ENCODE data around the gene PMFBP1.

The PMFBP1 gene

GRCh38 chr16:72197545-72197944, 25.6 kb upstream of the PMFBP1 start:
- DNase-seq (ENCODE audit: low read depth): no peak
- no peak overlapping the region for H3K4me3 ChIP-seq (ENCODE audit: low read depth, low read length)
- TF ChIP-seq MYC (IDR thresholded peaks at IDR 0.05; ENCODE audit: low read depth, low read length) (no peak), CTCF (IDR thresholded peaks at IDR 0.05; ENCODE audit: low read depth, low read length) (no peak), POLR2A (IDR thresholded peaks at IDR 0.05; ENCODE audit: extremely low read depth, insufficient read length) (no peak), MAX (IDR thresholded peaks at IDR 0.05; ENCODE audit: low read depth, low read length) (no peak)

- DNase-seq (ENCODE audit: low read depth): no peak
- no peak for TF ChIP-seq POLR2A (IDR thresholded peaks at IDR 0.05; ENCODE audit: extremely low read depth, insufficient read length)
- no peak for TF ChIP-seq MYC (IDR thresholded peaks at IDR 0.05; ENCODE audit: low read depth, low read length)
- no peak for TF ChIP-seq CTCF (IDR thresholded peaks at IDR 0.05; ENCODE audit: low read depth, low read length)
- TF ChIP-seq MAX (IDR thresholded peaks at IDR 0.05; ENCODE audit: low read depth, low read length): no peak
- no peak overlapping the region for H3K4me3 ChIP-seq (ENCODE audit: low read depth, low read length)
Measured at GRCh38 chr16:72195609-72196008, 23.7 kb upstream of the PMFBP1 start.

- TF ChIP-seq CTCF (IDR thresholded peaks at IDR 0.05; ENCODE audit: low read depth, low read length) (no peak), MAX (IDR thresholded peaks at IDR 0.05; ENCODE audit: low read depth, low read length) (no peak), MYC (IDR thresholded peaks at IDR 0.05; ENCODE audit: low read depth, low read length) (no peak), POLR2A (IDR thresholded peaks at IDR 0.05; ENCODE audit: extremely low read depth, insufficient read length) (no peak)
- H3K4me3 ChIP-seq (ENCODE audit: low read depth, low read length): no peak overlapping the region
- no peak for DNase-seq (ENCODE audit: low read depth)
Measured at GRCh38 chr16:72191551-72191950, 19.6 kb upstream of the PMFBP1 start.

GRCh38 chr16:72189865-72190371, 18.0 kb upstream of the PMFBP1 start:
- TF ChIP-seq MAX (IDR thresholded peaks at IDR 0.05; ENCODE audit: low read depth, low read length) (no peak), POLR2A (IDR thresholded peaks at IDR 0.05; ENCODE audit: extremely low read depth, insufficient read length) (no peak), CTCF (IDR thresholded peaks at IDR 0.05; ENCODE audit: low read depth, low read length) (no peak), MYC (IDR thresholded peaks at IDR 0.05; ENCODE audit: low read depth, low read length) (no peak)
- DNase-seq (ENCODE audit: low read depth): no peak
- no peak overlapping the region for H3K4me3 ChIP-seq (ENCODE audit: low read depth, low read length)

- H3K4me3 ChIP-seq (ENCODE audit: low read depth, low read length): no peak overlapping the region
- DNase-seq (ENCODE audit: low read depth): no peak
- TF ChIP-seq MAX (IDR thresholded peaks at IDR 0.05; ENCODE audit: low read depth, low read length): no peak
- no peak for TF ChIP-seq POLR2A (IDR thresholded peaks at IDR 0.05; ENCODE audit: extremely low read depth, insufficient read length)
- no peak for TF ChIP-seq CTCF (IDR thresholded peaks at IDR 0.05; ENCODE audit: low read depth, low read length)
- TF ChIP-seq MYC (IDR thresholded peaks at IDR 0.05; ENCODE audit: low read depth, low read length): no peak
Measured at GRCh38 chr16:72188541-72188940, 16.6 kb upstream of the PMFBP1 start.
